Activated CD4-positive, alpha-beta T cell treated with anti-CD3 and anti-CD28 coated beads, Interleukin-2, amount 50 U/mL, for 16 hours (primary cell): ENCODE measurements around the gene SPATS2L.

Experiments
- DNase-seq: peaks from one replicate; pipeline ENCODE4 v3.0.0-alpha.2; 2020

The SPATS2L gene

GRCh38 chr2:200525882-200526651, 219.6 kb downstream of the SPATS2L start, which contains the start of gene SGO2:
Gene SGO2 (plus strand): TSS chr2:200526207. CDS start chr2:200532976, 6,769 bp downstream.
- peak; percentile 98 for DNase-seq

GRCh38 chr2:200528228-200528627, 221.7 kb downstream of the SPATS2L start:
- DNase-seq: no peak
